ENCODE data around the gene PRR36.

The PRR36 gene

DNA sequence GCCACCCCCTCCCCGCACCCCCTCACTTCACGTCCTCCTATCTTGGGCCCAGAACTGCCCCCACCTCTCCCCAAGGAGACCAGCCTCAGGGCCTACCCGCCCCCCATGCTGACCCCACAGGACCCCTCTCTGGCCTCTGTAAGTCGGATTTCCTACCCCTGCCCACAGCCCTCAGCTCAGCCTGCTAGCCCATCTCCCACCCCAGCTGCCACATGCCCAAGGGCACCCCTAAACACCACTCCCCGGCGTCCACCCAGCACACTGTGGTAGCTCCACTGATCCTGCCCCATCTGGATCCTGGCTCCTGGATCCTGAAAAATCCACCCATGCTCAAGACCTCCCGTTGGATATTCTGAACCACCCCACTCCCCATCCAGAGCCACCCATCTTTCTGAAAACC, 43.4 kb downstream of the PRR36 start:
- H3K27ac ChIP-seq = peak overlapping the region; percentile 42; the same call in 1 of the 2 replicates

DNA sequence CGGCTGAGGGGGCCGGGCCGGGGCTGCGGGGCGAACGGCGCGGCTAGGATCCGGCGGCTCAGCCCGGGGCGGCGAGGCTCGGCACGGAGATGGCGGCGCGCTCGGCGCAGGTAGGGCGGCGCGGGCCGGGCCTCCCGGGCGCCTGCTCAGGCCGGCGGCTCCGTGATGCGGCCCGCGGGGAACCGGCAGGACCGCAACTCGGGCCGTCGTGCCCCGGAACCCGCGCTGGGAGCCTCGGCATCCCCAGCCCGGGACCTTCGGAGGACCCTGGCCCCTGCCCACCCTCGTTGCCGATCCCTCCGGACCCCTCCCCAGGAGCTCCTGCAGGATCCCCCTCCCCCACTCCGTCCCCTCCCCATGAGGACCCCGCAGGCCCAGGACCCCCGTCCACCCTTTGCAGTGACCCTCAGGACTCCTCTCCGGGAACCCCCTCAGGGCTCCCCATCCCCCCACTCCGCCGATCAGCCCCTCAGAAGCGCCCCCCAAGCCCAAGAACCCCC, 43.9 kb downstream of the PRR36 start:
- TF ChIP-seq, protein P1, sequence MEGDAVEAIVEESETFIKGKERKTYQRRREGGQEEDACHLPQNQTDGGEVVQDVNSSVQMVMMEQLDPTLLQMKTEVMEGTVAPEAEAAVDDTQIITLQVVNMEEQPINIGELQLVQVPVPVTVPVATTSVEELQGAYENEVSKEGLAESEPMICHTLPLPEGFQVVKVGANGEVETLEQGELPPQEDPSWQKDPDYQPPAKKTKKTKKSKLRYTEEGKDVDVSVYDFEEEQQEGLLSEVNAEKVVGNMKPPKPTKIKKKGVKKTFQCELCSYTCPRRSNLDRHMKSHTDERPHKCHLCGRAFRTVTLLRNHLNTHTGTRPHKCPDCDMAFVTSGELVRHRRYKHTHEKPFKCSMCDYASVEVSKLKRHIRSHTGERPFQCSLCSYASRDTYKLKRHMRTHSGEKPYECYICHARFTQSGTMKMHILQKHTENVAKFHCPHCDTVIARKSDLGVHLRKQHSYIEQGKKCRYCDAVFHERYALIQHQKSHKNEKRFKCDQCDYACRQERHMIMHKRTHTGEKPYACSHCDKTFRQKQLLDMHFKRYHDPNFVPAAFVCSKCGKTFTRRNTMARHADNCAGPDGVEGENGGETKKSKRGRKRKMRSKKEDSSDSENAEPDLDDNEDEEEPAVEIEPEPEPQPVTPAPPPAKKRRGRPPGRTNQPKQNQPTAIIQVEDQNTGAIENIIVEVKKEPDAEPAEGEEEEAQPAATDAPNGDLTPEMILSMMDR (conservative IDR thresholded peaks at IDR 0.05) = no peak
- H3K27ac ChIP-seq = peak overlapping the region; percentile 42; the same call in 1 of the 2 replicates

More for the DNA sequence above, 43.4 kb downstream of the PRR36 start:
- TF ChIP-seq, protein P1 (conservative IDR thresholded peaks at IDR 0.05) = no peak

DNA sequence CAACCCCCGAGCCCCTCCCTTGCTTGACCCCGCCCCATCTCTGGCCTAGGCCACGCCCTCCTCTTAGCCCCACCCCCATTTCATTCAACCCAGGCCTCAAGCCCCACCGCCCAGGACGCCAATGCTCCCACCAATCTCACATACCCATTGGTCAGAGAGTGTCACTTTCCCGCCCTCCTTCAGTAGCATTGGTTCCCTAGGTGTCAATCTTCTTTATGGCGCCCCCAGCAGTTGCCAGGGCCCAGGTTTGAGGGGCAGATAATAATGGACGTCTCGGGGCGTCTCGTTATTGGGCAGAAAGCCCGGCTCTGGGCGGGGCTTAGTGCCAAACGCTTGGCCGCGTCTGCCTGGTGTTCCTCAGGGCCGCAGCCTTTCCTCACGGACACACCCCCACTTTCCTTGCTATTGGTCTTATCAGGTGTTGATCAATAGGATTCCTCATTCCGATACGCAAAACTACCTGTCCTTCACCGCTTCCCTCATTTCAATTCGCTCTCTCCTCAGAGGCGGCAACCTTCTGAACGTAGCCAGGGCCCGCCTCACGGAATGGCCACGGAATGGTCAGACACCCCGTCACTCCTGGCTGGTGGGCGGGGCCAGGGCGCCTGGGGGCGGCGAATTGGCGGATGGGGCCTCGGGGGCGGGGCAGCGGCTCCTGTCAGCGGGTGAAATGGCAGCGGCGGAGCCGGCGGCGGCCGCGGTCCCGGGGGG, 44.5 kb downstream of the PRR36 start, which contains the start of gene EVI5L:
EVI5L (plus strand) TSS at position 658 of the 711 bp plus-strand sequence. CDS start 16,325 bp downstream, outside the sequence.
- TF ChIP-seq, protein P1 (conservative IDR thresholded peaks at IDR 0.05) = no peak
- H3K27ac ChIP-seq = peak within 1 kb of the TSS; percentile 42; the same call in 1 of the 2 replicates

DNA sequence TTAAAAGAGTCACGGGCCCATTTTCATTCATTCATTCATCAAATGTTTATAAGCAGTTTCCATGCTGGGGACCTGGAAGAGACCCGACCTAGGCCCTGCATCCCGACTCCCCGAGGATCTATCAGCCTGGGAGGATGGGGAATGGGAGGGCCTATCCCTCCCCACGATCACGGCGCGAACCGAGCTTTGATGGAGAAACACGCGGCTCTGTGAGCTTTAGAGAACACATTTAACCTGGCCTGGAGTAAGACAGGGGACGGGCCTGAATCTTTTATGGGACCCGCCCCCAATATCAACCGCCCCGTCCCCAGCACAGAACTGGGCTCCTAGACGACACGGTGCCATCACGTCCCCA, 45.0 kb downstream of the PRR36 start:
- H3K27ac ChIP-seq = no peak overlapping the region
- TF ChIP-seq, protein P1 (conservative IDR thresholded peaks at IDR 0.05) = no peak

DNA sequence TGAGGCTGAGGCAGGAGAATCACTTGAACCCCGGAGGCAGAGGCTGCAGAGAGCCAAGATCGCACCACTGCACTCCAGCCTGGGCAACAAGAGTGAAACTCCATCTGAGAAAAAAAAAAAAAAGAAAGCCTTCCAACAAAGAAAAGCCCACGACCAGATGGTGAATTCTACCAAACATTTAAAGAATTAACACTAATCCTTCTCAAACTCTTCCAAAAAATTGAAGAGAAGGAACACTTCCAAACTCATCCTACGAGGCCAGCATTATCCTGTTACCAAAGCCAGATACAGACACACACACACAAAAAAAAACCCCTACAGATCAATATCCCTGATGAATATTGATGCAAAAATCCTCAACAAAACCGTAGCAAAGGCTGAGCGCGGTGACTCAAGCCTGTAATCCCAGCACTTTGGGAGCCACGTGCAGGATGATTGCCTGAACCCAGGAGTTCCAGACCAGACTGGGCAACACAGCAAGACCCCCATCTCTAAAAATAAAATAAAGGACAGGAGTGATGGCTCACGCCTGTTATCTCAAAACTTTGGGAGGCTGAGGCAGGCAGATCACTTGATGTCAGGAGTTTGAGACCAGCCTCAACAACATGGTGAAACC, 50.4 kb downstream of the PRR36 start:
- no peak overlapping the region for H3K27ac ChIP-seq
- TF ChIP-seq, protein P1 (conservative IDR thresholded peaks at IDR 0.05) = no peak

DNA sequence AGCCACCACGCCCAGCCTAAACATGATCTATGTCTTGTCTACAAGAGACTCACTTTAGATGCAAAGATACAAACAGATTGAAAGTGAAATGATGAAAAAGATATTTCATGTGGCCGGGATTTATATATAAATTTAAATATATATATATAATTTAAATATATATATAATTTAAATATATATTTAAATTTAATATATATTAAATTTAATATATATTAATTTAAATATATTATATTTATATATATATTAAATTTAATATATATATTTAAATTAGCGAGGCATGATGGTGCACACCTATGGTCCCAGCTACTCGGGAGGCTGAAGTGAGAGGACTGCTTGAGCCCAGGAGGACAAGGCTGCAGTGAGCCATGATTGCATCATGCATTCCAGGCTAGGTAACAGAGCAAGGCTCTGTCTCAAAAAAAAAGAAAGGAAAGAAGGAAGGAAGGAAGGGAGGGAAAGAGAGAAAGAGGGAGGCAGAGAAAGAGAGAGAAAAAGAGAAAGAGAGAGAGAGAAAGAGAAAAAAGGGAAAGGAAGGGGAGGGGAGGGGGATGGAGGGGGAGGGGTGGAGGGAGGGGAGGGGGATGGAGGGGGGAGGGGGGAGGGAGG, 51.2 kb downstream of the PRR36 start:
- no peak overlapping the region for H3K27ac ChIP-seq

More for the DNA sequence above, 51.2 kb downstream of the PRR36 start:
- TF ChIP-seq, protein P1 (conservative IDR thresholded peaks at IDR 0.05) = no peak

All from VCaP (cell line).